ENCODE measurements around the gene ANTXR1. TPM values are rescaled to one million over a fixed set of nuclear protein-coding genes. Genes with fewer than 3 reads are reported as not detected.

The ANTXR1 gene
- total and polyA plus RNA-seq, 2 of the 8 experiments (the other 6 are each of a cell fraction or from before 2014, with no cell fraction given): 15.8 to 44.3 TPM

DNA sequence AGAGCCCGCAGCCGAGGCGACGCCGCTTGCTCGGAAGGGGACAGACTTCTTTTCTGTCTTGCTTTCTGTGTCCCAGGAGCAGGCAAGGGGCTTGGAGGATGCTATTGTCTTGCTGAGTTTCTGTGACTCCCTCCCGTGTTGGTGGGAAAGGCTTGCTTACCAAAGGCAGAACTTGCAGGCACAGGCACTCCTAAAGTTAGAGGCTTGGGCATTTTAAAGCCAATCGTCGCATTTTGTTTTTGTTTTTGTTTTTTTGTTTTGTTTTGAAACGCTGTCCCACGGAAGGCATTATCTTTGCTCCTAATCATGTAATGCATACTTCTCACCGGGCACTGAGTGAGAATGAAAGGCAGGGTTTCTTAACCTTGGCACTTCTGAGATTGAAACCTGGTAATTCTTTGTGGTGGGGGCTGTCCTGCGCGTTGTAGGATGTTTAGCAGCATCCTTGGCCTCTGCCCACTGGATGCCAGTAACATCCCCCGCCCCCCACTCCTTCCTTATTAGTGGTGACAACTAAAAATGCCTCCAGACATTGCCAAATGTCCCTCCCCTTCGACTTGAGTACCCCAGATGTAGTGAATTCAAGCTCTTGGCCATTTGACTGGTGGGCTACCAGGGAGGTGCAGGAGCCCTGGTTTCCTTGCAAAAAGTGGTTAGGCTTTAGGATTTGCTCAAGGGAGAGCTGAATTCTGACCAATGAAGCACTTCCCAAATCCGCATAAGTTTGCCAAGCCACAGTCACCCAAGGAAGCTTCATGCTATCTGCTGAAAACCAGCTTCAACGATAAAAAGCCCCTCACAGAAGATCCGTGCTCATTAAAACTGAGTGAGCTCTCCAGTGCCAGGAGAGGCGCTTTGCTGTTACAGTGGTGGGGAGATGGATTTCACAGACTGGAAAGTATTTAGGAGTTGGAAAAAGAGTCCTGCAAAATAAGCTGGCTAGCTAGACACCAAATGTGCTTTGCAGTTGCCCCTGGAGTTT, 1.2 kb downstream of the ANTXR1 start (continued):
- TF ChIP-seq, protein P1, sequence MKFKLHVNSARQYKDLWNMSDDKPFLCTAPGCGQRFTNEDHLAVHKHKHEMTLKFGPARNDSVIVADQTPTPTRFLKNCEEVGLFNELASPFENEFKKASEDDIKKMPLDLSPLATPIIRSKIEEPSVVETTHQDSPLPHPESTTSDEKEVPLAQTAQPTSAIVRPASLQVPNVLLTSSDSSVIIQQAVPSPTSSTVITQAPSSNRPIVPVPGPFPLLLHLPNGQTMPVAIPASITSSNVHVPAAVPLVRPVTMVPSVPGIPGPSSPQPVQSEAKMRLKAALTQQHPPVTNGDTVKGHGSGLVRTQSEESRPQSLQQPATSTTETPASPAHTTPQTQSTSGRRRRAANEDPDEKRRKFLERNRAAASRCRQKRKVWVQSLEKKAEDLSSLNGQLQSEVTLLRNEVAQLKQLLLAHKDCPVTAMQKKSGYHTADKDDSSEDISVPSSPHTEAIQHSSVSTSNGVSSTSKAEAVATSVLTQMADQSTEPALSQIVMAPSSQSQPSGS (IDR thresholded peaks at IDR 0.05; ENCODE audit: low read length): no peak
- TF ChIP-seq POU5F1 (IDR thresholded peaks at IDR 0.05; ENCODE audit: low read depth, low read length) (no peak), JUND (IDR thresholded peaks at IDR 0.05; ENCODE audit: low read length) (no peak), BRCA1 (IDR thresholded peaks at IDR 0.05; ENCODE audit: low read depth, low read length) (no peak), SP2 (IDR thresholded peaks at IDR 0.05; ENCODE audit: low read length) (no peak), SP4 (IDR thresholded peaks at IDR 0.05; ENCODE audit: low read length) (no peak), TAF7 (optimal IDR thresholded peaks at IDR 0.05; ENCODE audit: borderline replicate concordance, low read depth, low read length) (no peak), POLR2AphosphoS5 (IDR thresholded peaks at IDR 0.05; ENCODE audit: low read depth, low read length) (no peak), SIN3A (conservative IDR thresholded peaks at IDR 0.05 in 1 of 2, IDR thresholded peaks at IDR 0.05 in 1 of 2; ENCODE audit: low read depth in 1 of 2, low read length in 2 of 2) (no peak), EP300 (IDR thresholded peaks at IDR 0.05; ENCODE audit: borderline replicate concordance in 1 of 2, low read depth in 2 of 2, low read length in 2 of 2) (no peak), KDM1A (IDR thresholded peaks at IDR 0.05; ENCODE audit: borderline replicate concordance, low read length) (no peak)
- TF ChIP-seq, protein P2, sequence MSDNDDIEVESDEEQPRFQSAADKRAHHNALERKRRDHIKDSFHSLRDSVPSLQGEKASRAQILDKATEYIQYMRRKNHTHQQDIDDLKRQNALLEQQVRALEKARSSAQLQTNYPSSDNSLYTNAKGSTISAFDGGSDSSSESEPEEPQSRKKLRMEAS (IDR thresholded peaks at IDR 0.05): no peak

Measured in H1 (cell line).